Prostate gland (tissue), 2 donors: ENCODE data around the gene CEPT1. TPM values are rescaled to one million over a fixed set of nuclear protein-coding genes. Genes with fewer than 3 reads are reported as not detected.

Experiments used
- DNase-seq: peaks from one replicate; pipeline ENCODE4 v3.0.0-alpha.2; 2019; ENCODE audit warnings: low spot score
- H3K27ac ChIP-seq, 2 donors: fragments of 200-600 bp; sonication (generic); 2 replicates each; pipeline ENCODE4 v1.5.1; 2017 to 2019
- H3K27me3 ChIP-seq: fragments of 200-600 bp; sonication (generic); replicated peaks from 2 replicates; pipeline ENCODE4 v1.5.1; 2019; ENCODE audit not compliant: insufficient read depth
- H3K36me3 ChIP-seq, 2 donors: fragments of 200-600 bp; sonication (generic); 1 replicate in 1 of 2; 2 replicates in 1 of 2; pipeline versions ENCODE4 v1.5.1 to v1.8.1; 2017 to 2019
- H3K4me1 ChIP-seq: fragments of 200-600 bp; sonication (generic); replicated peaks from 2 replicates; pipeline ENCODE4 v1.5.1; 2019
- H3K4me3 ChIP-seq, 2 donors: fragments of 200-600 bp; sonication (generic); 2 replicates each; pipeline ENCODE4 v1.5.1; 2017 to 2019
- H3K9me3 ChIP-seq: fragments of 200-600 bp; sonication (generic); 2 replicates; pipeline ENCODE4 v1.5.1; 2017
- POLR2A ChIP-seq: fragments of 450-650 bp; IDR thresholded peaks from one replicate; pipeline ENCODE4 v1.6.1; 2016; ENCODE audit warnings: antibody characterized with exemption, mild to moderate bottlenecking
- POLR2AphosphoS5 ChIP-seq: sonication (generic); formaldehyde crosslinking; IDR thresholded peaks from one replicate; pipeline ENCODE4 v1.6.1; 2017; ENCODE audit warnings: antibody characterized with exemption
- WGBS: methylation state at CpG from one replicate; pipeline ENCODE4 v1.1.5; 2018; 5-methylcytosine and 5-hydroxymethylcytosine counted together
- intact Hi-C: fragments of 100-400 bp; cut with DNase I; formaldehyde crosslinking; loops from one replicate; pipeline ENCODE4 v1.14.2; 2022
- total RNA-seq, 2 donors: library from RNA; depleted of rRNA; stranded (reverse); fragments of >200 nt; gene quantifications; one replicate each; pipeline ENCODE4 v1.1.0, GENCODE V29; 2016
- TF ChIP-seq, protein P1 (sequence below), 4 experiments: fragments of 200-600 bp in 2 of 4; fragments of 450-650 bp in 2 of 4; sonication (generic) in 2 of 4; IDR thresholded peaks; 1 replicate in 3 of 4; 2 replicates in 1 of 4; pipeline ENCODE4 v1.5.1; 2016 to 2019; ENCODE audit warnings: antibody characterized with exemption in 4 of 4, mild to moderate bottlenecking in 2 of 4, moderate library complexity in 2 of 4

Gene CEPT1
- total RNA-seq, 2 donors from 2014 or later: 32.2 to 52.5 TPM

DNA sequence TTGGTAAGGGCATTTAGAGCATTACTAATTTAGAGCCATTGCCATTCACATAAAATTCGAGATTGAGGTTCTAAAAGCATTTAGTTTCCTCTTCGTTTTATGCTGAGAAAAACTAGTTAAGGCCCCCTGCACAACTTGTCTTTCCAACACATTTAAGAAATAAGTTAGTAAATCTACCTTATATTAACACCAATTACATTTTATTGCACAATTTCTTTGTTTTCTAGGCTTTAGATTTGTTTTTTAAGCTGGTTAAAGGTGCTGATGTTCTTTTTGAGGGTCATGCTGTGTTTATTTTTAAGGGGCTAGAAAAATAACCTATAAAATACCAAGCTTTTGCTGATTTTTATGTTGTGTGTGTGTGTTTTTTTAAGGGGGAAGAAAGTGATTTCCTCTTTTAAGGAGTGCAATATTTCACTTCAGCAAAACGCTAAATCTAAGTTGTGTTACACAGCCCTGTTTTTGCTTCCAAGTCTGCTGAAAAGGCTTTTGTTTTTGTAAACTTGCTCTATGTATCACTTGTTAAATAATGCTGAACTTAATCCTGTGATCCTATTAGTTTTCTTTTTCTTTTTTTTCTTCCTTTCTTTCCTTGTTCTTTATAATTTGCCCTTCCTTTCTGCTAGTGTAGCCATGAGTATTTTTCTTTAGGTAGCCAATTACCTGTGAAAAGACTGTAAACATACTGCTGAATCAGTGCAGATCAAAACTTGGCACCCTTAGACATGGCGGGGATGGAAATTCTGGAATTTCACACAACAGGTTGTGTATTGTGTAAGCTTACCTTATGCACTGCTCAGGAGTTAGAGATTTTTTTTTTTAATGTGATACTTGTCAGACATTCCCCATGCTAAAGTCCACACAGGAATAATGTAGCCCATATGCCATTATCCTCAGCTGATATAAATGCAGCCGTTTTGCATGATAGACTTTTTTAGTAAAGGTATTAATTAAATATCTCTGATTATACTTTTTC is 1.5 kb downstream of the CEPT1 start:
- Histone ChIP-seq H3K4me3 (peak overlapping the region in 1 of 2 donors; percentile 63), H3K4me1 (peaks cover 3% of the 10 kb centered on the region), H3K27me3 (no peaks in the 10 kb centered on the region), H3K36me3 (no peaks in the 10 kb centered on the region), H3K9me3 (no peaks in the 10 kb centered on the region), H3K27ac (no peak overlapping the region)
- no peak for DNase-seq
- intact Hi-C loops: no loop called here
- 37% methylated on average over 5 of the region's 5 CpGs for WGBS
- TF ChIP-seq, protein P1, sequence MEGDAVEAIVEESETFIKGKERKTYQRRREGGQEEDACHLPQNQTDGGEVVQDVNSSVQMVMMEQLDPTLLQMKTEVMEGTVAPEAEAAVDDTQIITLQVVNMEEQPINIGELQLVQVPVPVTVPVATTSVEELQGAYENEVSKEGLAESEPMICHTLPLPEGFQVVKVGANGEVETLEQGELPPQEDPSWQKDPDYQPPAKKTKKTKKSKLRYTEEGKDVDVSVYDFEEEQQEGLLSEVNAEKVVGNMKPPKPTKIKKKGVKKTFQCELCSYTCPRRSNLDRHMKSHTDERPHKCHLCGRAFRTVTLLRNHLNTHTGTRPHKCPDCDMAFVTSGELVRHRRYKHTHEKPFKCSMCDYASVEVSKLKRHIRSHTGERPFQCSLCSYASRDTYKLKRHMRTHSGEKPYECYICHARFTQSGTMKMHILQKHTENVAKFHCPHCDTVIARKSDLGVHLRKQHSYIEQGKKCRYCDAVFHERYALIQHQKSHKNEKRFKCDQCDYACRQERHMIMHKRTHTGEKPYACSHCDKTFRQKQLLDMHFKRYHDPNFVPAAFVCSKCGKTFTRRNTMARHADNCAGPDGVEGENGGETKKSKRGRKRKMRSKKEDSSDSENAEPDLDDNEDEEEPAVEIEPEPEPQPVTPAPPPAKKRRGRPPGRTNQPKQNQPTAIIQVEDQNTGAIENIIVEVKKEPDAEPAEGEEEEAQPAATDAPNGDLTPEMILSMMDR (IDR thresholded peaks at IDR 0.05): no peak

DNA sequence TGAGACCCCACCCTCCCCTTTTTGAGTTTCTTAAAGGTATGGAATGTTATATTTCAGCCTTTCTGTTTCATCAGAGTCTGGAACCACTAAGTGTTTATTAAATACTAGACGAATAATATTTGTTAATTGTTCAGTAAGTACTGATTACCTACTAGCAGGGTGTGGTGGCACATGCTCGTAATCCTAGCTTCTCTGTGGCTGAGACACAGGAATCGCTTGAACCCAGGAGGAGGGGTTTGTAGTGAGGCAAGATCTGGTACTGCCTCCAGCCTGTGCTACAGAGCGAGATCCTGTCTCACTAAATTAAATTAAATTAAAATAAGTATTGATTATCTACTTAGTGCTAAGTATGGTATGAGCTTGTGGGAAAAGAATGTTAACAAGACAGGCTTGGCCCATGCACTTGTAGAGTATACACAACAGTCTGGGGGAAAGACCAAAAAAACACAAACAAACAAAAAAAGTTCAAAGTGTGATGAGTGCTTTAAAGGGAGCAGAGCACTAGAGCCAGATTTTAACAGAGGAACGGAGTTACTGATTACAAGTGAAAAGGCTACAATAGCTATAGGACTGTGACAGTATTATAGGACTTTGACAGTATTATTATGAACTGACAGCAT is 2.4 kb downstream of the CEPT1 start:
- intact Hi-C loops: no loop called here
- TF ChIP-seq, protein P1 (IDR thresholded peaks at IDR 0.05): no peak
- TF ChIP-seq POLR2AphosphoS5 (no peak), POLR2A (no peak)
- H3K4me3 ChIP-seq: no peak overlapping the region
- H3K4me1 ChIP-seq: peaks cover 3% of the 10 kb centered on the region
- no peak for DNase-seq
- no peaks in the 10 kb centered on the region for H3K9me3 ChIP-seq
- no peaks in the 10 kb centered on the region for H3K36me3 ChIP-seq
- no peak overlapping the region for H3K27ac ChIP-seq
- WGBS: 69% methylated on average over 5 of the region's 5 CpGs
- no peaks in the 10 kb centered on the region for H3K27me3 ChIP-seq

DNA sequence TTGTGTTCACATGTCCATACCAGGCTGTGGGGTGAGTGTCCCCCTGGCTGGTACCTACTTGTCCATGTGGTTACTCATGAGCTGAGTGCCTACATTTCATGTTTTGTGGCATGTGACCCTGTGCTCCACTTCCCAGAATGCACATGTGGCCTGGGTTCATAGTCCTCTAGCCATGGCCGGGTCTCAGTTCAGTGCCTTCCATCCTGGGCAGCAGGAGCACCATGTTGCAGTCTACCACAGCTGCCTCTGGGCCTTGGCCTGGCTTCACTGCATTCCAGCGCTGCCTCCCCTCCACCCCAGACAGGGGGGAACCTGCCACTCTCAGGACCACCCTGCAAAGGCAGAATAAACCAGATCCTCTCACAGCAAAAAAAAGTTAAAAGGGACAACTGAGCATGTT is 5.5 kb downstream of the CEPT1 start:
- Histone ChIP-seq H3K27ac (no peak overlapping the region), H3K4me3 (no peak overlapping the region), H3K27me3 (no peaks in the 10 kb centered on the region), H3K4me1 (peaks cover 3% of the 10 kb centered on the region), H3K9me3 (no peaks in the 10 kb centered on the region), H3K36me3 (peaks cover 0 to 4% of the 10 kb centered on the region in 2 donors)
- intact Hi-C loops: no loop called here
- TF ChIP-seq, protein P1 (IDR thresholded peaks at IDR 0.05): no peak
- TF ChIP-seq POLR2AphosphoS5 (no peak), POLR2A (no peak)
- 100% methylated on average over 2 of the region's 2 CpGs for WGBS
- no peak for DNase-seq

DNA sequence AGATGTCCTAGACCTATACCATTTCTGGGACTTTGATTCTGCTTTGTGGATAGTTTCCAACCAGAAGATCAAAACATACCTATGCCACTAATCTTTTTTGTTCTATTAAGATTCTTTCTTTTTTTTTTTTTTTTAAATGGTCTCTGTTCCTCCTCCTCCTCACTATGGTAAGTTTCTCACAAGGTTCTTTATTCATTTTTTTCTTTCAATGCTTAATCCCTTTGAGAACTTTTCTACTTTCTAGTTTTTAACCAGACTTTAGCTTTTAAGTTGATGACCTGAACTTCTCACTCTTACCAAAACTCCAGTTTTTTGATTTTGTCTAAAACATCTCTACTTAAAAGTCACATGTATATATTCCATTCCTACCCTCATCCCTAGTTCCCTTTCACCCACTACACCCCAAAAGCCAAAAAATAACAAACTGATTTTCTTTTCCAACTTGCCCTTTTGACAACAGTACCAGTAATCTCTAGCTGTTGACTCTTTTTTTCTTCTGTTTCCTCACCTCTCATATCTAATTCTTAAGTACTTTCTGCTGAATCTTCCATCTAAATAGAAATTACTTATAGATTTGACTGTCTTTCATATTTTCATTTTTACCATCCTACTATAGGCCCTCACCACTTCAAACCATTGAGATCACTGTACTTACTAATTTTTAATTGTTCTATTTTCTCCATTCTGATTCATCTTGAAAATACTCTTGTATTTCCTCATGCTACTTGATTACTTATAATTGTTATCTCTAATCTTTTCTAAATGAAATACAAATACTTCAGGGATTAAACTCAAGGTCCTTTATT is 6.1 kb downstream of the CEPT1 start:
- H3K27me3 ChIP-seq: no peaks in the 10 kb centered on the region
- no peaks in the 10 kb centered on the region for H3K9me3 ChIP-seq
- no peaks in the 10 kb centered on the region for H3K4me1 ChIP-seq
- H3K36me3 ChIP-seq: peaks cover 0 to 4% of the 10 kb centered on the region in 2 donors
- no peak overlapping the region for H3K27ac ChIP-seq
- TF ChIP-seq, protein P1 (IDR thresholded peaks at IDR 0.05): no peak
- TF ChIP-seq POLR2AphosphoS5 (no peak), POLR2A (no peak)
- intact Hi-C loops: no loop called here
- H3K4me3 ChIP-seq: no peak overlapping the region
- DNase-seq: no peak
